T-helper 17 cell (primary cell): ENCODE measurements around the gene ACADL. TPM values are rescaled to one million over a fixed set of nuclear protein-coding genes. Genes with fewer than 3 reads are reported as not detected.
A peak's percentile ranks its signal among the peaks of the same experiment; 100 is the strongest.

Experiments
- ATAC-seq: fragments of 150-1000 bp; cut with Tn5 transposase; 2 replicates; pipeline ENCODE4 v1.10.0; 2021; ENCODE audit warnings: mild to moderate bottlenecking, moderate library complexity
- DNase-seq, 3 donors: peaks; one replicate each; pipeline versions ENCODE4 v3.0.0 to v3.0.0-alpha.2; 2020 to 2021
- H3K9me3 ChIP-seq: one replicate; pipeline ENCODE4 v1.7.0; 2013; ENCODE audit warnings: low read length, mild to moderate bottlenecking; ENCODE audit not compliant: control insufficient read depth, poor library complexity, severe bottlenecking
- H3K27ac Mint-ChIP-seq: one replicate; pipeline ENCODE4 v1.8.0; 2022; ENCODE audit warnings: mild to moderate bottlenecking, moderate library complexity, mixed read lengths
- H3K27me3 Mint-ChIP-seq: one replicate; pipeline ENCODE4 v1.8.0; 2022; ENCODE audit warnings: mixed read lengths
- H3K36me3 Mint-ChIP-seq: one replicate; pipeline ENCODE4 v1.8.0; 2022; ENCODE audit warnings: low read depth, mixed read lengths
- H3K4me1 Mint-ChIP-seq: one replicate; pipeline ENCODE4 v1.8.0; 2022; ENCODE audit warnings: mild to moderate bottlenecking, mixed read lengths
- H3K4me3 Mint-ChIP-seq: one replicate; pipeline ENCODE4 v1.8.0; 2022; ENCODE audit warnings: mild to moderate bottlenecking, moderate library complexity, mixed read lengths
- total RNA-seq, 4 donors: library from RNA in 2 of 4; stranded (reverse) in 2 of 4; gene quantifications; one replicate each; pipeline ENCODE4 v1.2.3 and lab custom pipeline; 2022 to 2026

Gene ACADL
- total RNA-seq (not detected), total RNA-seq (lab: John Stamatoyannopoulos, UW) (0 to 0.23 reads per million in 2 donors)

- H3K9me3 ChIP-seq: no peaks in the 10 kb centered on the region
- peaks cover 67% of the 10 kb centered on the region for H3K27me3 Mint-ChIP-seq
These were observed at the start of gene ACADL for GRCh38 chr2:210224941-210225672. Gene ACADL, minus strand, starts transcription at chr2:210225447. Its CDS starts 184 bp downstream, at chr2:210225263.

GRCh38 chr2:210271300-210271699 is 46.1 kb upstream of the ACADL start:
- Mint-ChIP-seq H3K4me1 (no peaks in the 10 kb centered on the region), H3K36me3 (no peaks in the 10 kb centered on the region), H3K4me3 (no peak overlapping the region), H3K27ac (no peak overlapping the region), H3K27me3 (peaks cover 16% of the 10 kb centered on the region)
- DNase-seq: no peak
- ATAC-seq: no peak
- H3K9me3 ChIP-seq: no peaks in the 10 kb centered on the region

More at GRCh38 chr2:210224941-210225672, at the start of gene ACADL:
- DNase-seq (no peak), ATAC-seq (no peak)
- Mint-ChIP-seq H3K4me1 (peaks cover 4% of the 10 kb centered on the region), H3K4me3 (peak within 1 kb of the TSS; percentile 50), H3K36me3 (no peaks in the 10 kb centered on the region), H3K27ac (no peak within 1 kb of the TSS)

- H3K27me3 Mint-ChIP-seq: peaks cover 20% of the 10 kb centered on the region
- no peaks in the 10 kb centered on the region for H3K4me1 Mint-ChIP-seq
- no peaks in the 10 kb centered on the region for H3K36me3 Mint-ChIP-seq
- ATAC-seq (no peak), DNase-seq (no peak)
- no peak overlapping the region for H3K27ac Mint-ChIP-seq
- no peaks in the 10 kb centered on the region for H3K9me3 ChIP-seq
- no peak overlapping the region for H3K4me3 Mint-ChIP-seq
These were observed 43.9 kb upstream of the ACADL start for GRCh38 chr2:210269148-210269547.

GRCh38 chr2:210268281-210268680 is 43.0 kb upstream of the ACADL start:
- H3K4me1 Mint-ChIP-seq: no peaks in the 10 kb centered on the region
- H3K36me3 Mint-ChIP-seq: no peaks in the 10 kb centered on the region
- H3K4me3 Mint-ChIP-seq: no peak overlapping the region
- ATAC-seq (no peak), DNase-seq (no peak)
- no peaks in the 10 kb centered on the region for H3K9me3 ChIP-seq
- no peak overlapping the region for H3K27ac Mint-ChIP-seq
- H3K27me3 Mint-ChIP-seq: peaks cover 20% of the 10 kb centered on the region

GRCh38 chr2:210267698-210268097 is 42.5 kb upstream of the ACADL start:
- no peaks in the 10 kb centered on the region for H3K9me3 ChIP-seq
- Mint-ChIP-seq H3K27me3 (peaks cover 20% of the 10 kb centered on the region), H3K4me3 (no peak overlapping the region), H3K27ac (no peak overlapping the region), H3K4me1 (no peaks in the 10 kb centered on the region), H3K36me3 (no peaks in the 10 kb centered on the region)
- no peak for ATAC-seq
- DNase-seq: no peak

- ATAC-seq (no peak), DNase-seq (no peak)
These were observed 39.0 kb upstream of the ACADL start for GRCh38 chr2:210264282-210264681.

GRCh38 chr2:210263841-210264240 is 38.6 kb upstream of the ACADL start:
- Mint-ChIP-seq H3K36me3 (no peaks in the 10 kb centered on the region), H3K4me3 (no peak overlapping the region), H3K27me3 (peaks cover 20% of the 10 kb centered on the region), H3K27ac (no peak overlapping the region), H3K4me1 (no peaks in the 10 kb centered on the region)
- ATAC-seq: no peak
- no peaks in the 10 kb centered on the region for H3K9me3 ChIP-seq
- no peak for DNase-seq

More at GRCh38 chr2:210264282-210264681, 39.0 kb upstream of the ACADL start:
- H3K9me3 ChIP-seq: no peaks in the 10 kb centered on the region
- H3K36me3 Mint-ChIP-seq: no peaks in the 10 kb centered on the region
- H3K4me3 Mint-ChIP-seq: no peak overlapping the region
- H3K4me1 Mint-ChIP-seq: no peaks in the 10 kb centered on the region
- H3K27ac Mint-ChIP-seq: no peak overlapping the region
- H3K27me3 Mint-ChIP-seq: peaks cover 20% of the 10 kb centered on the region

GRCh38 chr2:210262036-210262435 is 36.8 kb upstream of the ACADL start:
- Mint-ChIP-seq H3K27ac (no peak overlapping the region), H3K36me3 (no peaks in the 10 kb centered on the region), H3K27me3 (peaks cover 6% of the 10 kb centered on the region), H3K4me1 (no peaks in the 10 kb centered on the region), H3K4me3 (no peak overlapping the region)
- ATAC-seq: no peak
- no peak for DNase-seq
- H3K9me3 ChIP-seq: no peaks in the 10 kb centered on the region

GRCh38 chr2:210259687-210260086 is 34.4 kb upstream of the ACADL start:
- no peak for DNase-seq
- H3K4me3 Mint-ChIP-seq: no peak overlapping the region
- H3K27ac Mint-ChIP-seq: no peak overlapping the region
- H3K9me3 ChIP-seq: no peaks in the 10 kb centered on the region
- no peaks in the 10 kb centered on the region for H3K4me1 Mint-ChIP-seq
- no peak for ATAC-seq
- H3K36me3 Mint-ChIP-seq: no peaks in the 10 kb centered on the region
- no peaks in the 10 kb centered on the region for H3K27me3 Mint-ChIP-seq

- Mint-ChIP-seq H3K36me3 (no peaks in the 10 kb centered on the region), H3K4me3 (no peak overlapping the region), H3K27me3 (peaks cover 5% of the 10 kb centered on the region), H3K27ac (no peak overlapping the region), H3K4me1 (no peaks in the 10 kb centered on the region)
- no peaks in the 10 kb centered on the region for H3K9me3 ChIP-seq
- ATAC-seq (no peak), DNase-seq (no peak)
These were observed 27.7 kb upstream of the ACADL start for GRCh38 chr2:210252699-210253606.

- H3K36me3 Mint-ChIP-seq: no peaks in the 10 kb centered on the region
- H3K27ac Mint-ChIP-seq: no peak overlapping the region
- H3K9me3 ChIP-seq: no peaks in the 10 kb centered on the region
- no peaks in the 10 kb centered on the region for H3K4me1 Mint-ChIP-seq
- no peak for ATAC-seq
- H3K4me3 Mint-ChIP-seq: no peak overlapping the region
- H3K27me3 Mint-ChIP-seq: peaks cover 5% of the 10 kb centered on the region
- DNase-seq: no peak
These were observed 25.4 kb upstream of the ACADL start for GRCh38 chr2:210250622-210251021.

GRCh38 chr2:210233487-210233886 is 8.2 kb upstream of the ACADL start:
- no peak overlapping the region for H3K27ac Mint-ChIP-seq
- ATAC-seq (no peak), DNase-seq (no peak)
- H3K36me3 Mint-ChIP-seq: no peaks in the 10 kb centered on the region
- no peaks in the 10 kb centered on the region for H3K4me1 Mint-ChIP-seq
- H3K27me3 Mint-ChIP-seq: peaks cover 42% of the 10 kb centered on the region
- no peak overlapping the region for H3K4me3 Mint-ChIP-seq
- H3K9me3 ChIP-seq: no peaks in the 10 kb centered on the region

- DNase-seq: no peak
- Mint-ChIP-seq H3K27ac (no peak overlapping the region), H3K27me3 (peaks cover 51% of the 10 kb centered on the region), H3K4me1 (no peaks in the 10 kb centered on the region), H3K4me3 (no peak overlapping the region), H3K36me3 (no peaks in the 10 kb centered on the region)
- H3K9me3 ChIP-seq: no peaks in the 10 kb centered on the region
- no peak for ATAC-seq
These were observed 5.7 kb upstream of the ACADL start for GRCh38 chr2:210230984-210231383.
